Astrocyte of the cerebellum (primary cell): Measurements from ENCODE around the gene RPS15.

Experiments
- DNase-seq: peaks from one replicate; pipeline ENCODE4 v3.0.0-alpha.2; 2011; ENCODE audit warnings: low read depth
- H3K4me3 ChIP-seq: 2 replicates; pipeline ENCODE4 v1.5.1; 2011; ENCODE audit warnings: mild to moderate bottlenecking, low read depth, low read length, moderate library complexity
- CTCF ChIP-seq: IDR thresholded peaks from 2 replicates; pipeline ENCODE4 v1.5.1; 2012; ENCODE audit warnings: low read length, low read depth, moderate library complexity, mild to moderate bottlenecking; ENCODE audit errors: missing control alignments
- in situ Hi-C: cut with HindIII; loops from 2 replicates; pipeline ENCODE4 v1.10.0; 2017; ENCODE audit warnings: low sequenced_read_pairs

RPS15 gene

GRCh38 chr19:1393841-1394240 lies 44.4 kb upstream of the RPS15 start:
- TF ChIP-seq CTCF = no peak
- in situ Hi-C loops = no loop called here

GRCh38 chr19:1394252-1395193 lies 43.7 kb upstream of the RPS15 start:
- DNase-seq = no peak
- H3K4me3 ChIP-seq = no peak overlapping the region
- in situ Hi-C loops = no loop called here

More at GRCh38 chr19:1393841-1394240, 44.4 kb upstream of the RPS15 start:
- DNase-seq = no peak
- H3K4me3 ChIP-seq = no peak overlapping the region

GRCh38 chr19:1395194-1396018 lies 42.8 kb upstream of the RPS15 start:
- in situ Hi-C loops = no loop called here
- TF ChIP-seq CTCF = no peak
- H3K4me3 ChIP-seq = no peak overlapping the region
- no peak for DNase-seq

More at GRCh38 chr19:1394252-1395193, 43.7 kb upstream of the RPS15 start:
- TF ChIP-seq CTCF = no peak

GRCh38 chr19:1396019-1396767 lies 42.0 kb upstream of the RPS15 start:
- no peak for TF ChIP-seq CTCF
- in situ Hi-C loops = no loop called here
- no peak for DNase-seq
- no peak overlapping the region for H3K4me3 ChIP-seq

GRCh38 chr19:1396768-1397679 lies 41.2 kb upstream of the RPS15 start:
- no peak for TF ChIP-seq CTCF
- DNase-seq = no peak
- H3K4me3 ChIP-seq = no peak overlapping the region
- in situ Hi-C loops = no loop called here
